ENCODE data around the gene PIANP. TPM values are rescaled to one million over a fixed set of nuclear protein-coding genes. Genes with fewer than 3 reads are reported as not detected.
"Not testable (repeated sequence)": the region's sequence is repeated elsewhere in the genome, so short reads cannot be mapped to it uniquely, and the experiment has no call there.

PIANP gene
- under 1 TPM in 2 of 4 donors, not detected in 2; 0.21 to 0.39 TPM for total RNA-seq

DNA sequence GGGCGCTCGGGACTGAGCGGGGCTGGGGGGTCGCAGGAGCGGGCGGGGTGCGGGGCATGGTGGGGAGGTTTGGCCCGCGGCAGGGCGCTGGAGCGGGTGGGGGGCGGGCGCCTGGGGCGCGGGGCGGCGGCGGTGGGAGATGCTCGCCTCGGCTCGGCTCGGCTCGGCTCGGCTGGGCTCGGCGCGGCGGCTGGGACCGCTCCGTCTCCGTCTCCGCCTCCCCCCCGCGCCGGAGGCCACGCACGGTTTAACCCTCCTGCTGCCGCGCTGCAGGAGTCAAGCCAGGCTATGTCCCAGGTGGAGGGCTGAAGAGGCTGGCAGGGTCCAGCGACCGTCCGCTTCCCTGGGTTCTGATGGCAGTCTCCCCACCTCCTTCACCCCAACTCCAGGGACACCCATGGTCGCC, at the start of gene PIANP:
PIANP (minus strand) TSS at position 170 of the 406 bp plus-strand sequence. CDS start 2,754 bp downstream, outside the sequence.
- TF ChIP-seq POLR2A (IDR thresholded peaks at IDR 0.05), result no peak
- TF ChIP-seq EP300 (IDR thresholded peaks at IDR 0.05), result no peak
- H3K9me3 ChIP-seq, result no peaks in the 10 kb centered on the region
- H3K4me1 ChIP-seq, result peaks cover 0 to 17% (median 14%) of the 10 kb centered on the region in 4 donors
- no peak for DNase-seq (ENCODE audit: low spot score in 2 of 2)
- peak within 1 kb of the TSS; percentile 2 to 51 (median 38) for H3K4me3 ChIP-seq
- H3K27ac ChIP-seq, result no peak within 1 kb of the TSS
- H3K36me3 ChIP-seq, result no peaks in the 10 kb centered on the region
- WGBS, 2 donors, result 0 to 2% methylated on average over 6 to 26 of the region's 43 CpGs
- peaks cover 5 to 85% of the 10 kb centered on the region in 2 donors for H3K27me3 ChIP-seq

GRCh38 chr12:6748761-6749160, 48.1 kb upstream of the PIANP start:
- 92 to 94% methylated on average over 13 to 28 of the region's 28 CpGs for WGBS, 2 donors
- H3K36me3 ChIP-seq, result peaks cover 0 to 62% (median 25%) of the 10 kb centered on the region in 3 donors
- peaks cover 0 to 21% (median 8%) of the 10 kb centered on the region in 4 donors for H3K4me1 ChIP-seq
- no peak overlapping the region for H3K4me3 ChIP-seq
- no peak overlapping the region for H3K27ac ChIP-seq
- no peaks in the 10 kb centered on the region for H3K27me3 ChIP-seq
- DNase-seq (ENCODE audit: low spot score in 2 of 2), result no peak
- no peaks in the 10 kb centered on the region for H3K9me3 ChIP-seq
- TF ChIP-seq EP300 (IDR thresholded peaks at IDR 0.05) (no peak), POLR2A (IDR thresholded peaks at IDR 0.05) (no peak)
- TF ChIP-seq, protein P1, sequence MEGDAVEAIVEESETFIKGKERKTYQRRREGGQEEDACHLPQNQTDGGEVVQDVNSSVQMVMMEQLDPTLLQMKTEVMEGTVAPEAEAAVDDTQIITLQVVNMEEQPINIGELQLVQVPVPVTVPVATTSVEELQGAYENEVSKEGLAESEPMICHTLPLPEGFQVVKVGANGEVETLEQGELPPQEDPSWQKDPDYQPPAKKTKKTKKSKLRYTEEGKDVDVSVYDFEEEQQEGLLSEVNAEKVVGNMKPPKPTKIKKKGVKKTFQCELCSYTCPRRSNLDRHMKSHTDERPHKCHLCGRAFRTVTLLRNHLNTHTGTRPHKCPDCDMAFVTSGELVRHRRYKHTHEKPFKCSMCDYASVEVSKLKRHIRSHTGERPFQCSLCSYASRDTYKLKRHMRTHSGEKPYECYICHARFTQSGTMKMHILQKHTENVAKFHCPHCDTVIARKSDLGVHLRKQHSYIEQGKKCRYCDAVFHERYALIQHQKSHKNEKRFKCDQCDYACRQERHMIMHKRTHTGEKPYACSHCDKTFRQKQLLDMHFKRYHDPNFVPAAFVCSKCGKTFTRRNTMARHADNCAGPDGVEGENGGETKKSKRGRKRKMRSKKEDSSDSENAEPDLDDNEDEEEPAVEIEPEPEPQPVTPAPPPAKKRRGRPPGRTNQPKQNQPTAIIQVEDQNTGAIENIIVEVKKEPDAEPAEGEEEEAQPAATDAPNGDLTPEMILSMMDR (IDR thresholded peaks at IDR 0.05), result no peak

GRCh38 chr12:6747216-6747615, 46.6 kb upstream of the PIANP start:
- H3K4me1 ChIP-seq, result peaks cover 0 to 16% (median 6%) of the 10 kb centered on the region in 4 donors
- H3K4me3 ChIP-seq, result no peak overlapping the region
- no peak overlapping the region for H3K27ac ChIP-seq
- no peaks in the 10 kb centered on the region for H3K27me3 ChIP-seq
- no peaks in the 10 kb centered on the region for H3K9me3 ChIP-seq
- no peak for DNase-seq (ENCODE audit: low spot score in 2 of 2)
- peaks cover 0 to 62% (median 25%) of the 10 kb centered on the region in 3 donors for H3K36me3 ChIP-seq
- 75 to 77% methylated on average over 4 of the region's 4 CpGs for WGBS, 2 donors
- TF ChIP-seq, protein P1 (IDR thresholded peaks at IDR 0.05), result no peak
- no peak for TF ChIP-seq EP300 (IDR thresholded peaks at IDR 0.05)
- TF ChIP-seq POLR2A (IDR thresholded peaks at IDR 0.05), result no peak

- TF ChIP-seq POLR2A (IDR thresholded peaks at IDR 0.05) (no peak), EP300 (IDR thresholded peaks at IDR 0.05) (no peak)
- TF ChIP-seq, protein P1 (IDR thresholded peaks at IDR 0.05), result no peak
- WGBS, 2 donors, result 61 to 69% methylated on average over 9 to 13 of the region's 13 CpGs
- no peaks in the 10 kb centered on the region for H3K9me3 ChIP-seq
- H3K36me3 ChIP-seq, result peaks cover 0 to 54% (median 24%) of the 10 kb centered on the region in 3 donors
- no peaks in the 10 kb centered on the region for H3K27me3 ChIP-seq
- H3K4me3 ChIP-seq, result no peak overlapping the region
- peaks cover 0 to 4% (median 2%) of the 10 kb centered on the region in 4 donors for H3K4me1 ChIP-seq
- H3K27ac ChIP-seq, result peak overlapping the region in 1 of 4 donors; percentile 18
- DNase-seq (ENCODE audit: low spot score in 2 of 2), result no peak
Observed at GRCh38 chr12:6745741-6746525, 45.3 kb upstream of the PIANP start.

- WGBS, 2 donors, result 72 to 74% methylated on average over 7 of the region's 7 CpGs
- H3K4me3 ChIP-seq; H3K27me3 ChIP-seq; H3K9me3 ChIP-seq; H3K27ac ChIP-seq; H3K4me1 ChIP-seq; DNase-seq (ENCODE audit: low spot score in 2 of 2): not testable (repeated sequence)
- H3K36me3 ChIP-seq, result peaks cover 0 to 28% (median 10%) of the 10 kb centered on the region in 3 donors
Observed at GRCh38 chr12:6743300-6743699, 42.7 kb upstream of the PIANP start.

DNA sequence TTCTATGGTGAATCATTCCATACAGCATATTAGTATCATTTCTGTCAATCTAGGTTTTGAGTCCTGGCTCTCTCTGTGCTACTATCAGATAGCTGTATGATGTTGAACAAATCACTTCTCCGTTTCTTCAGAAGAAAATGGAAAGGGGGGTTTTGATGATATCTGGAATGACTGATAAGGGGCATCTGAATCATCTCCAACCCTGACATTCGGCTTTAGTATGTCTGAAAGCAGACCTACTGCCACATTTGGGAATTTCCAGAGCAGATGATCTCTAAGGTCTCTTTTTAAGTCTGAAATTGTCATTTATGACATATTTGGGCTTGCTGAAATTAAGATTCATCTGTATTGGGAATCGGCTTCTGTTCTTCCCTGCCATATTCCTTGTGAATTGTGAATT, 42.2 kb upstream of the PIANP start:
- peaks cover 0 to 23% (median 6%) of the 10 kb centered on the region in 3 donors for H3K36me3 ChIP-seq
- no peak overlapping the region for H3K4me3 ChIP-seq
- H3K27me3 ChIP-seq, result no peaks in the 10 kb centered on the region
- H3K27ac ChIP-seq, result no peak overlapping the region
- TF ChIP-seq, protein P1 (IDR thresholded peaks at IDR 0.05), result no peak
- no peak for TF ChIP-seq EP300 (IDR thresholded peaks at IDR 0.05)
- TF ChIP-seq POLR2A (IDR thresholded peaks at IDR 0.05), result no peak
- DNase-seq (ENCODE audit: low spot score in 2 of 2), result no peak
- H3K4me1 ChIP-seq, result peaks cover 0 to 3% (median 0%) of the 10 kb centered on the region in 4 donors
- H3K9me3 ChIP-seq, result no peaks in the 10 kb centered on the region
- WGBS, 2 donors, result 77 to 88% methylated on average over 3 of the region's 3 CpGs

- not testable (repeated sequence) for H3K4me3 ChIP-seq; H3K27ac ChIP-seq; H3K4me1 ChIP-seq; H3K9me3 ChIP-seq; DNase-seq (ENCODE audit: low spot score in 2 of 2); H3K27me3 ChIP-seq
- peaks cover 0 to 15% (median 0%) of the 10 kb centered on the region in 3 donors for H3K36me3 ChIP-seq
- WGBS, 2 donors, result 81 to 90% methylated on average over 12 of the region's 12 CpGs
Observed at GRCh38 chr12:6742080-6742479, 41.5 kb upstream of the PIANP start.

All from tibial nerve (tissue), 4 donors.